ENCODE results near the gene GOLPH3L. TPM values are rescaled to one million over a fixed set of nuclear protein-coding genes. Genes with fewer than 3 reads are reported as not detected.

GOLPH3L gene
- total RNA-seq (2022; extraction: Qiagen RNA extraction; ENCODE audit: low read depth) = 15.1 to 21.1 TPM (median 17.1 TPM) in 5 replicates

DNA sequence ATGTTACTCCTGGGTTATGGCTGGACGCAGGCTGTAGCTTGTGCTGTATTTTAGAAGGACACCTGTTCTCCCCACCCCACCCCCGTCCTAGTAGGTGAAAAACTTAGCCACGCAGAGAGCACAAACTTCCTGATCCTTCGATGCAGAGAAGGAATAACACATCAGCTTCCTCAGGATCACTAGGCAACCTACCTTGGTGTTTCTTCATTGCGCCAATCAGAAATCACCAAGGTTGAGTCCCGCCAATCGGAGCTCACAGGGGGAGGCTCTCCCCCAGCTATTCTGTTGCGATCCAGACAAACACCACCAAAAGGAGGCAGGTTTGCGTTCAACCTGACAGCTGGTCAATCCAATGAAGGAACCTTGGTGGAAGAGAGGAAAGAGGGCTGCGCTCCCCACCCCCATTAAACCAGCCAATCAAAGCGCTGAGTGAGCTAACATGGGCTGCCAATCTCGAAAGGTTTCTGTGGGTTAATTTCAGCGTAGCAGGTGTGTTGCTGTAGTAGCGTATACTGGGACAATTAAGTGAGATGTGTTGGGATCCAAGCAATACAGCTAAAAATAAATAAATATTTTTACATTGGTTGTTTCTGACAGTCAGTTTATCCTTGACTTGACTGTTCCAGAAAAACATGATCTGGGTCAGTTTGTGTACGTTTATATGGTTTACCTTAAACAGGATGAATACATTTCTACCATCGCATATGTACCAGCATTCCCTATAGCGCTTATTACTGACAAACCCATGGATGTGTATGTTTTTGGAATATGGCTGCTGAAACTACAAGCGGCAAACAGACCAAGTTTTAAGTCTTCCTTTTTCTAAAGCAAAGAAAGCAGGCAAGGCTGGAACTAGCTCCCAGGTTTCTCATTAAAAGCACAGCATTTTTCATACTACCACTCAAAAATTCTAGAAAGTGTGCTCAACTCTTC, at the start of gene GOLPH3L:
Gene GOLPH3L, minus strand, starts transcription at position 160 of the 933 bp plus-strand sequence. CDS start 2,316 bp downstream, outside the sequence.

DNA sequence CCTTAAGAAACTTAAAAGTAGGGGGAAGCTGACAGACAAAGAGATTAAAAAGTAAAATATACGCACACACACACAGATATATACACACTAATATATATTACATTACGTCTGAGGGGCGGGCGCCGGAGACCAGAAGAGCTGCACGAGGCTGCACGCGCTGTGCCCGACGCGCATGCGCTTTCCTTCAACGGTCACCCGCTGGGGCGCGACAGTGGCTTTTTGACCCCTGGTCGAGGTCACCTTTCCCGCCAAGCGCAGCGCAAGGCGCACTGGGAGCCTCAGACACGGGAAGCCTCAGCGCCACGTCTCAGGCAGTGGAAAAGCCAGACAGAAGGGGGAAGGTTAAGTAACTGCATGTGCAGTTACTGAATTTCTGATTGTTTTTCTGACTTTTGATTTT, 23.7 kb upstream of the GOLPH3L start, which contains the start of gene HORMAD1:
Gene HORMAD1, minus strand, starts transcription at position 193 of the 400 bp plus-strand sequence. CDS start 1,390 bp downstream, outside the sequence.

DNA sequence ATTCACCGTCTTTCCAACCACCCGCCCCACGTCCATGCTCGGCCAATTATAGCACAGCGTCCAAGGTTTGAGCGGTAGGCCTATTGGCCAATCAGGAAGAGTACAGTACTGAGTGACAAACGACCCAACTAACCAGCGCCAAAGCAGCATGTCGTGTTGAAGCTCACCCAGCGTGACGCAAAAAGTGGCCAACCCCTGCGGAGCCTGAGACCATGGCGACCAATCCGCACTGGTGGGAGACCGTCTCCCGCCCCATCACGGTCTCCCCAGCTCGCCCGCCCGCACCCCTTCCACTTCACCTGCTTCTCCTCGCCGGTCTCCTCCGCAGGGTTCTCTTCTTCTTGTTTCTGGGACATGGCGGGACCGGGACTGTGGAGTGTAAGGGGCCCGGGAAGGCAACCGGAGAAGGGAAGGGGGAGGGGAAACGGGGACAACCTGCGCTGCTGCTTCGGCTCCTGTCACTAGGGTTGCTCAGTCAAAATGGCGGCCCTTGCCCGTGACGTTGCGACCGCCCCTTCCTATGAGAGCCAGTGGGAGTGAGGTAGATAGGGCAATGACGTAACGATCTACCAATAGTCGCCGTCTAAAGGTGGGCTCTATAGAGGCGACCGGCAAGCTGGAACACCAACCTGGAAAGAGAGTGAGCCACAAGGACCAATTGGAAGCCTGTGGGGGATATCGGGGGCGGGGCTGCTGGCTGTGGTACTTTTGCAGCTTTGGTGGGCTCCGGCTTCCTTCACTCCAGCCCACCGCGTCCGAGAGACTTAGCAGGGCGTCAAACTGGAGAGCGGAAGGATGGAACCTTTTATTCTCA, 67.6 kb downstream of the GOLPH3L start, which contains the start of gene ENSA:
Gene ENSA, minus strand, starts transcription at position 498 of the 814 bp plus-strand sequence. Its CDS starts 142 bp downstream, at position 356.

Other genes with a start within 250 kb of the GOLPH3L start
- 19.4 to 25.9 TPM (median 22.6 TPM) in 5 replicates for gene TARS2, start 209.7 kb downstream of the GOLPH3L start, total RNA-seq (2022; extraction: Qiagen RNA extraction; ENCODE audit: low read depth)
- gene ECM1, start 189.0 kb downstream of the GOLPH3L start, total RNA-seq (2022; extraction: Qiagen RNA extraction; ENCODE audit: low read depth) = 1.8 to 2.6 TPM (median 2.2 TPM) in 5 replicates
- 0.18 to 0.39 TPM in 2 of 5 replicates, not detected in the others for gene FALEC, start 181.4 kb downstream of the GOLPH3L start, total RNA-seq (2022; extraction: Qiagen RNA extraction; ENCODE audit: low read depth)
- 2.2 to 3.3 TPM (median 3.0 TPM) in 5 replicates for gene ADAMTSL4, start 147.7 kb downstream of the GOLPH3L start, total RNA-seq (2022; extraction: Qiagen RNA extraction; ENCODE audit: low read depth)
- gene MCL1, start 117.5 kb downstream of the GOLPH3L start, total RNA-seq (2022; extraction: Qiagen RNA extraction; ENCODE audit: low read depth) = 124 to 148 TPM (median 141 TPM) in 5 replicates
- 114 to 145 TPM (median 130 TPM) in 5 replicates for gene ENSA, start 67.5 kb downstream of the GOLPH3L start, total RNA-seq (2022; extraction: Qiagen RNA extraction; ENCODE audit: low read depth)
- 6.4 to 10.5 TPM (median 7.1 TPM) in 5 replicates for gene HORMAD1, start 23.7 kb upstream of the GOLPH3L start, total RNA-seq (2022; extraction: Qiagen RNA extraction; ENCODE audit: low read depth)
- gene CTSS, start 68.6 kb upstream of the GOLPH3L start, total RNA-seq (2022; extraction: Qiagen RNA extraction; ENCODE audit: low read depth) = 14.6 to 21.0 TPM (median 17.2 TPM) in 5 replicates
- gene CTSK, start 111.1 kb upstream of the GOLPH3L start, total RNA-seq (2022; extraction: Qiagen RNA extraction; ENCODE audit: low read depth) = 1.7 to 2.2 TPM (median 1.8 TPM) in 5 replicates
- gene ARNT, start 179.4 kb upstream of the GOLPH3L start, total RNA-seq (2022; extraction: Qiagen RNA extraction; ENCODE audit: low read depth) = 9.9 to 13.0 TPM (median 12.7 TPM) in 5 replicates
- gene CTXND2, start 190.0 kb upstream of the GOLPH3L start, total RNA-seq (2022; extraction: Qiagen RNA extraction; ENCODE audit: low read depth) = not detected in 5 replicates
- 22.9 to 24.6 TPM (median 23.6 TPM) in 5 replicates for gene SETDB1, start 229.2 kb upstream of the GOLPH3L start, total RNA-seq (2022; extraction: Qiagen RNA extraction; ENCODE audit: low read depth)